ENCODE data around the gene TTC23. TPM values are rescaled to one million over a fixed set of nuclear protein-coding genes. Genes with fewer than 3 reads are reported as not detected.

Gene TTC23
- total and polyA plus RNA-seq, 9 of the 15 experiments (the other 6 are each of a cell fraction or from before 2014, with no cell fraction given), result 0.41 to 4.5 (median 2.5) TPM

- no peaks in the 10 kb centered on the region for H3K4me1 ChIP-seq (replicated peaks in 1 of 2; ENCODE audit: control insufficient read depth in 2 of 2, insufficient read depth in 2 of 2, low read length in 2 of 2)
- H2AFZ ChIP-seq (ENCODE audit: low read depth, low read length), result no peak overlapping the region
- H3K9me1 ChIP-seq (ENCODE audit: control insufficient read depth, insufficient read depth, low read length), result no peaks in the 10 kb centered on the region
- no peaks in the 10 kb centered on the region for H3K36me3 ChIP-seq (ENCODE audit: control insufficient read depth, insufficient read depth, low read length)
- H3K27ac ChIP-seq (ENCODE audit: extremely low read depth, low read depth, low read length), result no peak overlapping the region
- no TSS peak for BruUV-seq (replicated peaks)
- DNase-seq (ENCODE audit: extremely low read depth in 1 of 4, low spot score in 3 of 4), result no peak
- no peak overlapping the region for H3K4me3 ChIP-seq
- TF ChIP-seq NFE2 (IDR thresholded peaks at IDR 0.05; ENCODE audit: low read depth) (no peak), NRF1 (conservative IDR thresholded peaks at IDR 0.05 in 1 of 2, IDR thresholded peaks at IDR 0.05 in 1 of 2) (no peak), TAF1 (IDR thresholded peaks at IDR 0.05; ENCODE audit: control insufficient read depth, extremely low read depth, insufficient read depth, low read length, severe bottlenecking) (no peak), PYGO2 (tag; IDR thresholded peaks at IDR 0.05) (no peak), NR2F6 (CRISPR knock-in tag; IDR thresholded peaks at IDR 0.05) (no peak), CHD4 (IDR thresholded peaks at IDR 0.05; ENCODE audit: insufficient read depth, insufficient replicate concordance, low read depth, low read length, poor library complexity, severe bottlenecking) (no peak), SAFB2 (IDR thresholded peaks at IDR 0.05; ENCODE audit: borderline replicate concordance, low read depth, low read length, severe bottlenecking) (no peak)
- no peaks in the 10 kb centered on the region for H3K27me3 ChIP-seq (ENCODE audit: control insufficient read depth in 2 of 2, insufficient read depth in 2 of 2, low read length in 2 of 2)
- intact Hi-C loops (cut with micrococcal nuclease) (loop anchor here (10.0 kb wide), 1 partner anchor 1730 kb away; no protein-coding TSS in a partner anchor), in situ Hi-C loops (cut with MboI) (loop anchor here (25.0 kb wide), 1 partner anchor 462 kb away; the partner anchor contains the start of gene LYSMD4)
- H3K4me2 ChIP-seq (ENCODE audit: insufficient read depth, low read length), result no peak overlapping the region
- no peaks in the 10 kb centered on the region for H3K79me2 ChIP-seq (ENCODE audit: control insufficient read depth, insufficient read depth, low read length)
- CTCF ChIA-PET (ENCODE audit: low intra/inter-chr PET ratio), result no interaction called here
- FAIRE-seq, result no peak
- no peaks in the 10 kb centered on the region for H4K20me1 ChIP-seq (replicated peaks; ENCODE audit: control insufficient read depth, insufficient read depth, low read length)
- 54% methylated on average over 2 of the region's 2 CpGs for WGBS (ENCODE audit: insufficient coverage, low coverage, missing lambda C conversion rate)
- no peaks in the 10 kb centered on the region for H3K9me3 ChIP-seq (replicated peaks; ENCODE audit: control insufficient read depth, insufficient read depth, low read depth, low read length)
- H3K9ac ChIP-seq (ENCODE audit: insufficient read depth in 1 of 2, low read depth in 2 of 2, low read length in 2 of 2), result no peak overlapping the region
- no peak for ATAC-seq
- POLR2A ChIA-PET, result no interaction called here
Measured at GRCh38 chr15:99275061-99275460, 25.7 kb upstream of the TTC23 start.

Data from K562 (cell line).